GM12878 (cell line): Measurements from ENCODE around the gene TAOK2. TPM values are rescaled to one million over a fixed set of nuclear protein-coding genes. Genes with fewer than 3 reads are reported as not detected.

Experiments
- ATAC-seq: fragments of 200-7000 bp; cut with Tn5 transposase; 3 replicates; pipeline ENCODE4 v1.9.1; 2020; ENCODE audit warnings: mild to moderate bottlenecking, moderate library complexity
- BruUV-seq: library from RNA; stranded (reverse); fragments of 400-500 nt; replicated peaks from 2 replicates; lab custom pipeline; 2021; lab: Mats Ljungman, UMichigan
- CTCF ChIA-PET: fragments of 300-600 bp; sonication (Branson Sonifier 250); formaldehyde crosslinking; extraction: SDS; loops from one replicate; lab custom pipeline; 2021; ENCODE audit warnings: inconsistent platforms; lab: Yijun Ruan, JAX
- POLR2A ChIA-PET: fragments of 350-600 bp; formaldehyde crosslinking; extraction: SDS; loops from one replicate; lab custom pipeline; 2021; ENCODE audit warnings: inconsistent platforms; lab: Charles Lee
- RAD21 ChIA-PET: fragments of 300-600 bp; sonication (Branson Sonifier 250); formaldehyde crosslinking; loops from one replicate; lab custom pipeline; 2023; ENCODE audit warnings: antibody characterized with exemption; ENCODE audit not compliant: unreplicated experiment; lab: Charles Lee
- SMC1A ChIA-PET: fragments of 300-600 bp; sonication (Branson Sonifier 250); formaldehyde crosslinking; loops from one replicate; lab custom pipeline; 2023; ENCODE audit not compliant: unreplicated experiment, uncharacterized antibody; lab: Charles Lee
- DNase-seq: peaks from one replicate; pipeline ENCODE4 v3.0.0-alpha.2; 2011; ENCODE audit warnings: low read depth, low spot score
- FAIRE-seq: peaks from 3 replicates; lab custom pipeline; 2011; peaks lifted over from hg19 to GRCh38; lab: Jason Lieb, UNC
- H2AFZ ChIP-seq: 2 replicates; pipeline ENCODE4 v1.6.0; 2011; ENCODE audit warnings: low read depth, low read length, control low read depth; ENCODE audit not compliant: control insufficient read depth
- H3K27ac ChIP-seq: 2 replicates; pipeline ENCODE4 v1.5.1; 2011; ENCODE audit warnings: control low read depth; ENCODE audit not compliant: control insufficient read depth, insufficient read depth
- H3K27me3 ChIP-seq, 2 experiments: replicated peaks in 1 of 2; 2 replicates each; pipeline versions ENCODE4 v1.6.0 to v1.6.1; 2011; ENCODE audit warnings: low read length in 1 of 2; ENCODE audit not compliant: control insufficient read depth in 2 of 2, insufficient read depth in 2 of 2
- H3K36me3 ChIP-seq, 2 experiments: 2 replicates each; pipeline ENCODE4 v1.5.1; 2011; ENCODE audit warnings: low read length in 1 of 2; ENCODE audit not compliant: control insufficient read depth in 2 of 2, insufficient read depth in 2 of 2
- H3K4me1 ChIP-seq: 2 replicates; pipeline ENCODE4 v1.6.1; 2011; ENCODE audit warnings: mild to moderate bottlenecking, low read length, moderate library complexity, mixed read lengths; ENCODE audit not compliant: control insufficient read depth, insufficient read depth
- H3K4me2 ChIP-seq: 2 replicates; pipeline ENCODE4 v1.6.0; 2011; ENCODE audit warnings: control low read depth; ENCODE audit not compliant: control insufficient read depth, insufficient read depth
- H3K4me3 ChIP-seq: fragments of 200-600 bp; sonication (generic); 2 replicates; pipeline ENCODE4 v1.5.1; 2016
- H3K79me2 ChIP-seq: 2 replicates; pipeline ENCODE4 v1.6.0; 2011; ENCODE audit warnings: low read length; ENCODE audit not compliant: control insufficient read depth, insufficient read depth
- H3K9ac ChIP-seq: 2 replicates; pipeline ENCODE4 v1.8.0; 2011; ENCODE audit warnings: low read length, control low read depth, mixed read lengths; ENCODE audit not compliant: control insufficient read depth, insufficient read depth
- H3K9me3 ChIP-seq: replicated peaks from 3 replicates; pipeline ENCODE4 v1.5.1; 2011; ENCODE audit warnings: mild to moderate bottlenecking, low read length; ENCODE audit not compliant: control insufficient read depth, insufficient read depth
- H4K20me1 ChIP-seq: 2 replicates; pipeline ENCODE4 v1.6.0; 2011; ENCODE audit not compliant: control insufficient read depth, insufficient read depth
- DPF2 ChIP-seq: fragments of 450-650 bp; IDR thresholded peaks from 2 replicates; pipeline ENCODE4 v1.6.1; 2017; ENCODE audit warnings: mild to moderate bottlenecking
- E4F1 ChIP-seq: fragments of 450-650 bp; IDR thresholded peaks from 2 replicates; pipeline ENCODE4 v1.6.1; 2018; ENCODE audit warnings: borderline replicate concordance, mild to moderate bottlenecking; ENCODE audit not compliant: partially characterized antibody
- EED ChIP-seq: sonication (generic); IDR thresholded peaks from 2 replicates; pipeline ENCODE4 v1.6.1; 2016; ENCODE audit warnings: antibody characterized with exemption, low read depth
- EZH2 ChIP-seq: IDR thresholded peaks from 2 replicates; pipeline ENCODE4 v1.6.1; 2012; ENCODE audit warnings: low read depth, mild to moderate bottlenecking, control low read depth, inconsistent platforms, low read length, borderline replicate concordance; ENCODE audit not compliant: control insufficient read depth
- JUNB ChIP-seq: IDR thresholded peaks from 2 replicates; pipeline ENCODE4 v1.6.1; 2016; ENCODE audit warnings: antibody characterized with exemption, mild to moderate bottlenecking
- MYC ChIP-seq: IDR thresholded peaks from 2 replicates; pipeline ENCODE4 v1.6.1; 2011; ENCODE audit warnings: mild to moderate bottlenecking, low read length, moderate library complexity, inconsistent platforms; ENCODE audit not compliant: insufficient read depth, insufficient replicate concordance, insufficient read length, severe bottlenecking
- NR2C1 ChIP-seq: fragments of 450-650 bp; IDR thresholded peaks from 2 replicates; pipeline ENCODE4 v1.6.1; 2017; ENCODE audit warnings: antibody characterized with exemption, mild to moderate bottlenecking, moderate library complexity
- RAD51 ChIP-seq: fragments of 450-650 bp; IDR thresholded peaks from 2 replicates; pipeline ENCODE4 v1.6.1; 2016; ENCODE audit warnings: moderate library complexity, mild to moderate bottlenecking, inconsistent platforms
- RELA ChIP-seq: fragments of 450-650 bp; IDR thresholded peaks from 2 replicates; pipeline ENCODE4 v1.8.0; 2014; ENCODE audit warnings: borderline replicate concordance; ENCODE audit not compliant: partially characterized antibody
- SMARCA5 ChIP-seq: fragments of 450-650 bp; IDR thresholded peaks from 2 replicates; pipeline ENCODE4 v1.6.1; 2017; ENCODE audit warnings: mild to moderate bottlenecking
- SREBF1 ChIP-seq: IDR thresholded peaks from 2 replicates; pipeline ENCODE4 v1.6.1; 2012; ENCODE audit warnings: mild to moderate bottlenecking, low read length
- SUZ12 ChIP-seq: fragments of 200-600 bp; sonication (generic); IDR thresholded peaks from one replicate; pipeline ENCODE4 v1.6.1; 2018; ENCODE audit warnings: antibody characterized with exemption, mild to moderate bottlenecking; ENCODE audit not compliant: unreplicated experiment
- ZNF217 ChIP-seq: fragments of 450-650 bp; IDR thresholded peaks from 2 replicates; pipeline ENCODE4 v1.6.1; 2017; ENCODE audit warnings: antibody characterized with exemption, mild to moderate bottlenecking
- ZNF274 ChIP-seq: IDR thresholded peaks from one replicate; pipeline ENCODE4 v1.8.0; 2011; ENCODE audit not compliant: insufficient read length, insufficient read depth
- ZZZ3 ChIP-seq: IDR thresholded peaks from 2 replicates; pipeline ENCODE4 v1.6.1; 2011; ENCODE audit warnings: low read depth; ENCODE audit not compliant: control insufficient read depth, insufficient read length
- WGBS: methylation state at CpG from one replicate; pipeline ENCODE4 v1.1.6; 2016; ENCODE audit warnings: low lambda C conversion rate; ENCODE audit not compliant: insufficient replicate concordance, insufficient coverage; ENCODE audit errors: missing lambda C conversion rate; 5-methylcytosine and 5-hydroxymethylcytosine counted together
- in situ Hi-C: fragments of 300-500 bp; cut with MboI; formaldehyde crosslinking; loops from 9 replicates; pipeline ENCODE4 v1.14.3; 2018; ENCODE audit warnings: mixed read lengths
- intact Hi-C: fragments of 100-400 bp; cut with micrococcal nuclease; formaldehyde crosslinking; loops from one replicate; pipeline ENCODE4 v1.14.2; 2022; ENCODE audit not compliant: unreplicated experiment
- polyA plus RNA-seq, 11 experiments: library from polyadenylated mRNA; depleted of rRNA in 4 of 11; unstranded in 6 of 11; stranded (reverse) in 5 of 11; fragments of >200 nt; fragmentation: Nextera tagmentation in 4 of 11; fragmentation: Illumina TruSeq in 1 of 11; extraction: Ambion mirVana in 4 of 11; extraction: Trizol in 1 of 11; gene quantifications; 1 replicate in 1 of 11; 2 replicates in 10 of 11; pipeline versions ENCODE4 v1.2.1 to v1.2.3, GENCODE V29; 2011 to 2016; ENCODE audit warnings: inconsistent platforms in 2 of 11, missing spikeins in 2 of 11, low read depth in 1 of 11
- total RNA-seq, 4 experiments: library from RNA; depleted of rRNA in 3 of 4; stranded (reverse); fragments of >200 nt in 3 of 4; fragmentation: Illumina TruSeq in 1 of 4; extraction: Trizol in 1 of 4; gene quantifications; 2 replicates each; pipeline versions ENCODE4 v1.2.1 to v1.2.3, GENCODE V29; 2013 to 2021

The TAOK2 gene
- total and polyA plus RNA-seq, 10 of the 15 experiments (the other 5 are each of a cell fraction or from before 2014, with no cell fraction given): 0.14 to 40.2 (median 11.6) TPM

DNA sequence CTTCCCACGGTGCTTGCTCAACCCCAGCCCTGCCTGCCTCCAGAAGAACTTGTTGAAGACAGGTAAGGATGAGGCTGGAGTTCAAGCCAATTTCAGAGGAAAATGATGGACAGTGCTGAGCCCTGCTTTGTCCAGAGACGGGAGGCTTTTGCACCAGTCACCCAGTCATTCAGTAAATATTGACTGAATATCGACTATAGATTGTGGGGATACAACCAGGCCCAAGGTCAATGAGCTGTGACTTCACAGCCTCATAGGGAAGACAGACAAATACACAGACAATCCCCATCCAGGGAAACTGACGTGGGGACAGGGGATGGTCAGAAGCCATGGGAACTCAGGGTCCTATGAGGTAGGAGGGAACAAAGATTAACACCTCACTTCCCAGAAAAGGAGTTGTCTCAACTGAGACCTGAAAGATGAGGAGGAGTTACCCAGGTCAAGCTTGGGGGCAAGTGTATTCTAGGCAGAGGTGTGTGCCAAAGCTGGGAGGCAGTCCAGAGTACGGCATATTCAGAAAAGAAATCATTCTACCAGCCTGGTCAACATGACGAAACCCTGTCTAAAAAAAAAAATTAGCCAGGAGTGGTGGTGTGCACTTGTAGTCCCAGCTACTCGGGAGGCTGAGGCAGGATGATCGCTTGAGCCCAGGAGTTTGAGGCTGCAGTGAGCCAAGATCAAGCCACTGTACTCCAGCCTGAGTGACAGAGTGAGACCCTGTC lies 43.0 kb downstream of the TAOK2 start:
- Histone ChIP-seq H2AFZ (no peak overlapping the region), H3K27ac (no peak overlapping the region), H3K36me3 (no peaks in the 10 kb centered on the region), H3K9ac (no peak overlapping the region), H3K79me2 (no peaks in the 10 kb centered on the region), H4K20me1 (no peaks in the 10 kb centered on the region), H3K9me3 (no peaks in the 10 kb centered on the region), H3K4me1 (0 out of 2 replicates have a peak, but pooled peaks cover 2% of the 10 kb centered on the region)
- RAD21 ChIA-PET: no interaction called here
- FAIRE-seq: no peak
- 33% methylated on average over 8 of the region's 8 CpGs for WGBS
- TF ChIP-seq EED (no peak), E4F1 (no peak), JUNB (no peak), DPF2 (no peak), ZNF274 (no peak), NR2C1 (no peak), SREBF1 (no peak), EZH2 (no peak), SUZ12 (no peak), ZNF217 (no peak), RAD51 (no peak), ZZZ3 (no peak), RELA (no peak), MYC (no peak), SMARCA5 (no peak)
- TF ChIP-seq, all 136 proteins: peak for 0
- in situ Hi-C loops: loop anchor here (25.0 kb wide), 1 partner anchor 904 kb away; no protein-coding TSS in a partner anchor
- Histone ChIP-seq H3K27me3 (peaks cover 3 to 5% of the 10 kb centered on the region in 2 experiments; a peak in 3 of 4 replicates), H3K4me2 (no peak overlapping the region), H3K4me3 (no peak overlapping the region)
- ChIA-PET CTCF (interaction anchor here (0.8 to 1.2 kb wide), 2 partner anchors 15 to 168 kb away, joined by 3 to 4 read pairs; no protein-coding TSS in a partner anchor), SMC1A (no interaction called here), POLR2A (no interaction called here)
- ATAC-seq (no peak), DNase-seq (no peak)
- intact Hi-C loops: no loop called here
- no TSS peak for BruUV-seq
